ENCODE data around the gene FBXO46. TPM values are rescaled to one million over a fixed set of nuclear protein-coding genes. Genes with fewer than 3 reads are reported as not detected.

FBXO46 gene
- total and polyA plus RNA-seq, 2 of the 13 experiments (the other 11 are each of a cell fraction or from before 2014, with no cell fraction given), result 6.2 to 6.4 TPM

DNA sequence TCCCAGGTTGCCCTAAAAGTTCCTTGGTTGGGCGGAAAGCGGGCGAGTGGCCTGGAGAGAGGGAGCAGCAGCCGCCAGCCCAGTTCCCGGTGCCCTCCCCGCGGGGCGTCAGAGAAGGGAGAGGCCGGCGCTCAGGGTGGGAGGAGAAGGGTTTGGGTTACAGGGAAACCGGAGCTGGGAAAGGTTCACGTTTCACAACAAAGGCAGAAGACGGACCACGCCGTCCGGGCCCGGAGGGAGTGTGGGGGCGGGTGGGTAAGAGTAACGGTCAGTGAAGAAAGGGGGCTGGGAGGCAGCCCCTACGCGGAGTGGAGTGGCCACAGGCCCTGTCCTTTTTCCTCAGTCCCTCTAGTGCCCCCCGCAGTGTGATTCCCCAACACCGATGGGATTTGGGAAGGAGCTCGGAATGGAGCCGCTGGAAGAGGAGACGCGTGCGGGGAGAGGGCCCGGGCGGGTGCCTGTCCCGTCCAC lies 36.7 kb upstream of the FBXO46 start (continued):
- TF ChIP-seq, protein P1, sequence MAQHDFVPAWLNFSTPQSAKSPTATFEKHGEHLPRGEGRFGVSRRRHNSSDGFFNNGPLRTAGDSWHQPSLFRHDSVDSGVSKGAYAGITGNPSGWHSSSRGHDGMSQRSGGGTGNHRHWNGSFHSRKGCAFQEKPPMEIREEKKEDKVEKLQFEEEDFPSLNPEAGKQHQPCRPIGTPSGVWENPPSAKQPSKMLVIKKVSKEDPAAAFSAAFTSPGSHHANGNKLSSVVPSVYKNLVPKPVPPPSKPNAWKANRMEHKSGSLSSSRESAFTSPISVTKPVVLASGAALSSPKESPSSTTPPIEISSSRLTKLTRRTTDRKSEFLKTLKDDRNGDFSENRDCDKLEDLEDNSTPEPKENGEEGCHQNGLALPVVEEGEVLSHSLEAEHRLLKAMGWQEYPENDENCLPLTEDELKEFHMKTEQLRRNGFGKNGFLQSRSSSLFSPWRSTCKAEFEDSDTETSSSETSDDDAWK (CRISPR knock-in tag; IDR thresholded peaks at IDR 0.05), result no peak
- TF ChIP-seq PHB2 (IDR thresholded peaks at IDR 0.05; ENCODE audit: partially characterized antibody), result no peak
- TF ChIP-seq, protein P2, sequence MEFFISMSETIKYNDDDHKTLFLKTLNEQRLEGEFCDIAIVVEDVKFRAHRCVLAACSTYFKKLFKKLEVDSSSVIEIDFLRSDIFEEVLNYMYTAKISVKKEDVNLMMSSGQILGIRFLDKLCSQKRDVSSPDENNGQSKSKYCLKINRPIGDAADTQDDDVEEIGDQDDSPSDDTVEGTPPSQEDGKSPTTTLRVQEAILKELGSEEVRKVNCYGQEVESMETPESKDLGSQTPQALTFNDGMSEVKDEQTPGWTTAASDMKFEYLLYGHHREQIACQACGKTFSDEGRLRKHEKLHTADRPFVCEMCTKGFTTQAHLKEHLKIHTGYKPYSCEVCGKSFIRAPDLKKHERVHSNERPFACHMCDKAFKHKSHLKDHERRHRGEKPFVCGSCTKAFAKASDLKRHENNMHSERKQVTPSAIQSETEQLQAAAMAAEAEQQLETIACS (CRISPR knock-in tag; IDR thresholded peaks at IDR 0.05), result no peak
- no peak for TF ChIP-seq ZNF335 (CRISPR knock-in tag; IDR thresholded peaks at IDR 0.05)
- no peak for TF ChIP-seq CREB1 (IDR thresholded peaks at IDR 0.05)
- TF ChIP-seq CREB1 (CRISPR knock-in tag; IDR thresholded peaks at IDR 0.05), result no peak
- TF ChIP-seq ZNF256 (CRISPR knock-in tag; conservative IDR thresholded peaks at IDR 0.05), result no peak
- TF ChIP-seq, protein P3, sequence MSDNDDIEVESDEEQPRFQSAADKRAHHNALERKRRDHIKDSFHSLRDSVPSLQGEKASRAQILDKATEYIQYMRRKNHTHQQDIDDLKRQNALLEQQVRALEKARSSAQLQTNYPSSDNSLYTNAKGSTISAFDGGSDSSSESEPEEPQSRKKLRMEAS (IDR thresholded peaks at IDR 0.05), result peak; percentile 51; the same call in 1 of the 2 replicates
- TF ChIP-seq ZBTB8A (CRISPR knock-in tag; IDR thresholded peaks at IDR 0.05; ENCODE audit: borderline replicate concordance, low read depth), result no peak
- TF ChIP-seq SP4 (CRISPR knock-in tag; IDR thresholded peaks at IDR 0.05), result no peak
- no peak for TF ChIP-seq GLI4 (CRISPR knock-in tag; IDR thresholded peaks at IDR 0.05; ENCODE audit: borderline replicate concordance)
- no peak for TF ChIP-seq AGO2 (optimal IDR thresholded peaks at IDR 0.05; ENCODE audit: low read depth, low read length)
- no peak for TF ChIP-seq ZNF343 (CRISPR knock-in tag; IDR thresholded peaks at IDR 0.05)
- no peak for TF ChIP-seq ZNF329 (CRISPR knock-in tag; IDR thresholded peaks at IDR 0.05; ENCODE audit: low read depth)
- peak; percentile 42; the same call in 1 of the 2 replicates for TF ChIP-seq MXD4 (CRISPR knock-in tag; IDR thresholded peaks at IDR 0.05)
- no peak for TF ChIP-seq TFDP1 (CRISPR knock-in tag; IDR thresholded peaks at IDR 0.05; ENCODE audit: borderline replicate concordance)
- TF ChIP-seq SP1 (IDR thresholded peaks at IDR 0.05), result no peak
- TF ChIP-seq SP1 (CRISPR knock-in tag; IDR thresholded peaks at IDR 0.05), result no peak
- TF ChIP-seq ZNF543 (CRISPR knock-in tag; IDR thresholded peaks at IDR 0.05), result no peak
- no peak for TF ChIP-seq ZFP37 (CRISPR knock-in tag; IDR thresholded peaks at IDR 0.05; ENCODE audit: borderline replicate concordance)
- TF ChIP-seq, protein P4, sequence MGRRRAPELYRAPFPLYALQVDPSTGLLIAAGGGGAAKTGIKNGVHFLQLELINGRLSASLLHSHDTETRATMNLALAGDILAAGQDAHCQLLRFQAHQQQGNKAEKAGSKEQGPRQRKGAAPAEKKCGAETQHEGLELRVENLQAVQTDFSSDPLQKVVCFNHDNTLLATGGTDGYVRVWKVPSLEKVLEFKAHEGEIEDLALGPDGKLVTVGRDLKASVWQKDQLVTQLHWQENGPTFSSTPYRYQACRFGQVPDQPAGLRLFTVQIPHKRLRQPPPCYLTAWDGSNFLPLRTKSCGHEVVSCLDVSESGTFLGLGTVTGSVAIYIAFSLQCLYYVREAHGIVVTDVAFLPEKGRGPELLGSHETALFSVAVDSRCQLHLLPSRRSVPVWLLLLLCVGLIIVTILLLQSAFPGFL (CRISPR knock-in tag; IDR thresholded peaks at IDR 0.05), result no peak
- peak; percentile 71 for TF ChIP-seq SAP130 (CRISPR knock-in tag; IDR thresholded peaks at IDR 0.05; ENCODE audit: low read depth)
- TF ChIP-seq SALL1 (CRISPR knock-in tag; IDR thresholded peaks at IDR 0.05), result no peak
- no peak for TF ChIP-seq RFX5 (IDR thresholded peaks at IDR 0.05; ENCODE audit: low read depth, low read length)
- no peak for TF ChIP-seq KLF9 (CRISPR knock-in tag; IDR thresholded peaks at IDR 0.05; ENCODE audit: low read depth)
- TF ChIP-seq, protein P5, sequence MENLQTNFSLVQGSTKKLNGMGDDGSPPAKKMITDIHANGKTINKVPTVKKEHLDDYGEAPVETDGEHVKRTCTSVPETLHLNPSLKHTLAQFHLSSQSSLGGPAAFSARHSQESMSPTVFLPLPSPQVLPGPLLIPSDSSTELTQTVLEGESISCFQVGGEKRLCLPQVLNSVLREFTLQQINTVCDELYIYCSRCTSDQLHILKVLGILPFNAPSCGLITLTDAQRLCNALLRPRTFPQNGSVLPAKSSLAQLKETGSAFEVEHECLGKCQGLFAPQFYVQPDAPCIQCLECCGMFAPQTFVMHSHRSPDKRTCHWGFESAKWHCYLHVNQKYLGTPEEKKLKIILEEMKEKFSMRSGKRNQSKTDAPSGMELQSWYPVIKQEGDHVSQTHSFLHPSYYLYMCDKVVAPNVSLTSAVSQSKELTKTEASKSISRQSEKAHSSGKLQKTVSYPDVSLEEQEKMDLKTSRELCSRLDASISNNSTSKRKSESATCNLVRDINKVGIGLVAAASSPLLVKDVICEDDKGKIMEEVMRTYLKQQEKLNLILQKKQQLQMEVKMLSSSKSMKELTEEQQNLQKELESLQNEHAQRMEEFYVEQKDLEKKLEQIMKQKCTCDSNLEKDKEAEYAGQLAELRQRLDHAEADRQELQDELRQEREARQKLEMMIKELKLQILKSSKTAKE (CRISPR knock-in tag; IDR thresholded peaks at IDR 0.05; ENCODE audit: borderline replicate concordance), result no peak
- TF ChIP-seq KDM4B (CRISPR knock-in tag; IDR thresholded peaks at IDR 0.05), result no peak
- no peak for TF ChIP-seq HNF4A (CRISPR knock-in tag; IDR thresholded peaks at IDR 0.05)
